ENCODE results near the gene PWWP2A. TPM values are rescaled to one million over a fixed set of nuclear protein-coding genes. Genes with fewer than 3 reads are reported as not detected.
A peak's percentile ranks its signal among the peaks of the same experiment; 100 is the strongest.

PWWP2A gene
- total RNA-seq, 1 donor from 2014 or later: 21.7 TPM

GRCh38 chr5:160133071-160133917 lies 14.0 kb upstream of the PWWP2A start:
- peak; percentile 62 for DNase-seq (ENCODE audit: low read depth)

GRCh38 chr5:160129841-160130240 lies 10.6 kb upstream of the PWWP2A start:
- no peak for DNase-seq (ENCODE audit: low read depth)

GRCh38 chr5:160128632-160129031 lies 9.4 kb upstream of the PWWP2A start:
- no peak for DNase-seq (ENCODE audit: low read depth)

- DNase-seq (ENCODE audit: low read depth): no peak
Observed at GRCh38 chr5:160119905-160120266, 636 bp upstream of the PWWP2A start.

- no peak for DNase-seq (ENCODE audit: low read depth)
Observed at GRCh38 chr5:160118349-160119141, 705 bp downstream of the PWWP2A start.

- DNase-seq (ENCODE audit: low read depth): no peak
Observed at GRCh38 chr5:160116991-160117390, 2.3 kb downstream of the PWWP2A start.

- DNase-seq (ENCODE audit: low read depth): no peak
Observed at GRCh38 chr5:160108124-160108523, 11.1 kb downstream of the PWWP2A start.

- DNase-seq (ENCODE audit: low read depth): peak; percentile 74
Observed at GRCh38 chr5:160105686-160106360, 13.4 kb downstream of the PWWP2A start.

GRCh38 chr5:160097991-160098390 lies 21.3 kb downstream of the PWWP2A start:
- no peak for DNase-seq (ENCODE audit: low read depth)

- no peak for DNase-seq (ENCODE audit: low read depth)
Observed at GRCh38 chr5:160096178-160096577, 23.1 kb downstream of the PWWP2A start.

- no peak for DNase-seq (ENCODE audit: low read depth)
Observed at GRCh38 chr5:160092960-160093707, 26.1 kb downstream of the PWWP2A start.

- DNase-seq (ENCODE audit: low read depth): no peak
Observed at GRCh38 chr5:160092514-160092913, 26.7 kb downstream of the PWWP2A start.

GRCh38 chr5:160090059-160090458 lies 29.2 kb downstream of the PWWP2A start:
- no peak for DNase-seq (ENCODE audit: low read depth)

- DNase-seq (ENCODE audit: low read depth): no peak
Observed at GRCh38 chr5:160089531-160089930, 29.7 kb downstream of the PWWP2A start.

GRCh38 chr5:160088805-160089204 lies 30.4 kb downstream of the PWWP2A start:
- DNase-seq (ENCODE audit: low read depth): no peak

GRCh38 chr5:160087199-160087598 lies 32.1 kb downstream of the PWWP2A start:
- DNase-seq (ENCODE audit: low read depth): no peak

- DNase-seq (ENCODE audit: low read depth): no peak
Observed at GRCh38 chr5:160084144-160084543, 35.1 kb downstream of the PWWP2A start.

GRCh38 chr5:160083501-160083900 lies 35.7 kb downstream of the PWWP2A start:
- no peak for DNase-seq (ENCODE audit: low read depth)

GRCh38 chr5:160082614-160083500 lies 36.4 kb downstream of the PWWP2A start:
- DNase-seq (ENCODE audit: low read depth): peak; percentile 36

GRCh38 chr5:160081495-160081894 lies 37.8 kb downstream of the PWWP2A start:
- DNase-seq (ENCODE audit: low read depth): no peak

GRCh38 chr5:160079753-160080152 lies 39.5 kb downstream of the PWWP2A start:
- DNase-seq (ENCODE audit: low read depth): no peak
